GM12878 (cell line): ENCODE measurements around the gene SLFN14. TPM values are rescaled to one million over a fixed set of nuclear protein-coding genes. Genes with fewer than 3 reads are reported as not detected.

ENCODE experiments used
- ATAC-seq: fragments of 200-7000 bp; cut with Tn5 transposase; 3 replicates; pipeline ENCODE4 v1.9.1; 2020; ENCODE audit warnings: mild to moderate bottlenecking, moderate library complexity
- BruUV-seq: library from RNA; stranded (reverse); fragments of 400-500 nt; replicated peaks from 2 replicates; lab custom pipeline; 2021; lab: Mats Ljungman, UMichigan
- CTCF ChIA-PET: fragments of 300-600 bp; sonication (Branson Sonifier 250); formaldehyde crosslinking; extraction: SDS; loops from one replicate; lab custom pipeline; 2021; ENCODE audit warnings: inconsistent platforms; lab: Yijun Ruan, JAX
- POLR2A ChIA-PET: fragments of 350-600 bp; formaldehyde crosslinking; extraction: SDS; loops from one replicate; lab custom pipeline; 2021; ENCODE audit warnings: inconsistent platforms; lab: Charles Lee
- RAD21 ChIA-PET: fragments of 300-600 bp; sonication (Branson Sonifier 250); formaldehyde crosslinking; loops from one replicate; lab custom pipeline; 2023; ENCODE audit warnings: antibody characterized with exemption; ENCODE audit not compliant: unreplicated experiment; lab: Charles Lee
- SMC1A ChIA-PET: fragments of 300-600 bp; sonication (Branson Sonifier 250); formaldehyde crosslinking; loops from one replicate; lab custom pipeline; 2023; ENCODE audit not compliant: unreplicated experiment, uncharacterized antibody; lab: Charles Lee
- DNase-seq: peaks from one replicate; pipeline ENCODE4 v3.0.0-alpha.2; 2011; ENCODE audit warnings: low read depth, low spot score
- FAIRE-seq: peaks from 3 replicates; lab custom pipeline; 2011; peaks lifted over from hg19 to GRCh38; lab: Jason Lieb, UNC
- H2AFZ ChIP-seq: 2 replicates; pipeline ENCODE4 v1.6.0; 2011; ENCODE audit warnings: low read depth, low read length, control low read depth; ENCODE audit not compliant: control insufficient read depth
- H3K27ac ChIP-seq: 2 replicates; pipeline ENCODE4 v1.5.1; 2011; ENCODE audit warnings: control low read depth; ENCODE audit not compliant: control insufficient read depth, insufficient read depth
- H3K27me3 ChIP-seq, 2 experiments: replicated peaks in 1 of 2; 2 replicates each; pipeline versions ENCODE4 v1.6.0 to v1.6.1; 2011; ENCODE audit warnings: low read length in 1 of 2; ENCODE audit not compliant: control insufficient read depth in 2 of 2, insufficient read depth in 2 of 2
- H3K36me3 ChIP-seq, 2 experiments: 2 replicates each; pipeline ENCODE4 v1.5.1; 2011; ENCODE audit warnings: low read length in 1 of 2; ENCODE audit not compliant: control insufficient read depth in 2 of 2, insufficient read depth in 2 of 2
- H3K4me1 ChIP-seq: 2 replicates; pipeline ENCODE4 v1.6.1; 2011; ENCODE audit warnings: mild to moderate bottlenecking, low read length, moderate library complexity, mixed read lengths; ENCODE audit not compliant: control insufficient read depth, insufficient read depth
- H3K4me2 ChIP-seq: 2 replicates; pipeline ENCODE4 v1.6.0; 2011; ENCODE audit warnings: control low read depth; ENCODE audit not compliant: control insufficient read depth, insufficient read depth
- H3K4me3 ChIP-seq: fragments of 200-600 bp; sonication (generic); 2 replicates; pipeline ENCODE4 v1.5.1; 2016
- H3K79me2 ChIP-seq: 2 replicates; pipeline ENCODE4 v1.6.0; 2011; ENCODE audit warnings: low read length; ENCODE audit not compliant: control insufficient read depth, insufficient read depth
- H3K9ac ChIP-seq: 2 replicates; pipeline ENCODE4 v1.8.0; 2011; ENCODE audit warnings: low read length, control low read depth, mixed read lengths; ENCODE audit not compliant: control insufficient read depth, insufficient read depth
- H3K9me3 ChIP-seq: replicated peaks from 3 replicates; pipeline ENCODE4 v1.5.1; 2011; ENCODE audit warnings: mild to moderate bottlenecking, low read length; ENCODE audit not compliant: control insufficient read depth, insufficient read depth
- H4K20me1 ChIP-seq: 2 replicates; pipeline ENCODE4 v1.6.0; 2011; ENCODE audit not compliant: control insufficient read depth, insufficient read depth
- CBX3 ChIP-seq: fragments of 200-600 bp; sonication (generic); IDR thresholded peaks from 2 replicates; pipeline ENCODE4 v1.6.1; 2016; ENCODE audit warnings: low read depth, borderline replicate concordance
- CHD1 ChIP-seq: IDR thresholded peaks from 2 replicates; pipeline ENCODE4 v1.6.1; 2012; ENCODE audit warnings: low read depth, low read length, improper control_type of control experiment
- EGR1 ChIP-seq, 2 experiments: IDR thresholded peaks; 1 replicate in 1 of 2; 2 replicates in 1 of 2; pipeline ENCODE4 v1.6.1; 2011 to 2012; ENCODE audit warnings: low read depth in 2 of 2, low read length in 2 of 2, borderline replicate concordance in 1 of 2, mild to moderate bottlenecking in 1 of 2, moderate library complexity in 1 of 2
- HCFC1 ChIP-seq: fragments of 150-350 bp; IDR thresholded peaks from 2 replicates; pipeline ENCODE4 v1.6.1; 2014; ENCODE audit warnings: low read length
- RAD51 ChIP-seq: fragments of 450-650 bp; IDR thresholded peaks from 2 replicates; pipeline ENCODE4 v1.6.1; 2016; ENCODE audit warnings: moderate library complexity, mild to moderate bottlenecking, inconsistent platforms
- RFX5 ChIP-seq: IDR thresholded peaks from 2 replicates; pipeline ENCODE4 v1.6.1; 2011; ENCODE audit warnings: low read depth, low read length, improper control_type of control experiment
- SMARCA5 ChIP-seq: fragments of 450-650 bp; IDR thresholded peaks from 2 replicates; pipeline ENCODE4 v1.6.1; 2017; ENCODE audit warnings: mild to moderate bottlenecking
- SPI1 ChIP-seq: IDR thresholded peaks from 2 replicates; pipeline ENCODE4 v1.6.1; 2011; ENCODE audit warnings: low read depth, mild to moderate bottlenecking, low read length, moderate library complexity, borderline replicate concordance; ENCODE audit not compliant: insufficient read depth
- SREBF2 ChIP-seq: IDR thresholded peaks from 2 replicates; pipeline ENCODE4 v1.6.1; 2012; ENCODE audit warnings: mild to moderate bottlenecking, low read length
- SRF ChIP-seq, 2 experiments: IDR thresholded peaks; 2 replicates each; pipeline ENCODE4 v1.6.1; 2011; ENCODE audit warnings: low read depth in 2 of 2, low read length in 2 of 2, mild to moderate bottlenecking in 1 of 2, moderate library complexity in 1 of 2
- SUZ12 ChIP-seq: fragments of 200-600 bp; sonication (generic); IDR thresholded peaks from one replicate; pipeline ENCODE4 v1.6.1; 2018; ENCODE audit warnings: antibody characterized with exemption, mild to moderate bottlenecking; ENCODE audit not compliant: unreplicated experiment
- TCF12 ChIP-seq: IDR thresholded peaks from 2 replicates; pipeline ENCODE4 v1.6.1; 2011; ENCODE audit warnings: low read depth, mild to moderate bottlenecking, low read length
- WGBS: methylation state at CpG from one replicate; pipeline ENCODE4 v1.1.6; 2016; ENCODE audit warnings: low lambda C conversion rate; ENCODE audit not compliant: insufficient replicate concordance, insufficient coverage; ENCODE audit errors: missing lambda C conversion rate; 5-methylcytosine and 5-hydroxymethylcytosine counted together
- in situ Hi-C: fragments of 300-500 bp; cut with MboI; formaldehyde crosslinking; loops from 9 replicates; pipeline ENCODE4 v1.14.3; 2018; ENCODE audit warnings: mixed read lengths
- intact Hi-C: fragments of 100-400 bp; cut with micrococcal nuclease; formaldehyde crosslinking; loops from one replicate; pipeline ENCODE4 v1.14.2; 2022; ENCODE audit not compliant: unreplicated experiment
- polyA plus RNA-seq, 11 experiments: library from polyadenylated mRNA; depleted of rRNA in 4 of 11; unstranded in 6 of 11; stranded (reverse) in 5 of 11; fragments of >200 nt; fragmentation: Nextera tagmentation in 4 of 11; fragmentation: Illumina TruSeq in 1 of 11; extraction: Ambion mirVana in 4 of 11; extraction: Trizol in 1 of 11; gene quantifications; 1 replicate in 1 of 11; 2 replicates in 10 of 11; pipeline versions ENCODE4 v1.2.1 to v1.2.3, GENCODE V29; 2011 to 2016; ENCODE audit warnings: inconsistent platforms in 2 of 11, missing spikeins in 2 of 11, low read depth in 1 of 11
- total RNA-seq, 4 experiments: library from RNA; depleted of rRNA in 3 of 4; stranded (reverse); fragments of >200 nt in 3 of 4; fragmentation: Illumina TruSeq in 1 of 4; extraction: Trizol in 1 of 4; gene quantifications; 2 replicates each; pipeline versions ENCODE4 v1.2.1 to v1.2.3, GENCODE V29; 2013 to 2021
- TF ChIP-seq, protein P1 (sequence below): IDR thresholded peaks from 2 replicates; pipeline ENCODE4 v1.6.1; 2011; ENCODE audit warnings: mild to moderate bottlenecking, low read depth, low read length, moderate library complexity; ENCODE audit not compliant: insufficient replicate concordance
- TF ChIP-seq, protein P2 (sequence below): fragments of 450-650 bp; IDR thresholded peaks from 2 replicates; pipeline ENCODE4 v1.6.1; 2017; ENCODE audit warnings: mild to moderate bottlenecking, moderate library complexity
- TF ChIP-seq, protein P3 (sequence below): fragments of 450-650 bp; conservative IDR thresholded peaks from 2 replicates; pipeline ENCODE4 v1.6.1; 2017; ENCODE audit warnings: mild to moderate bottlenecking, moderate library complexity

The SLFN14 gene
- total and polyA plus RNA-seq, 10 of the 15 experiments (the other 5 are each of a cell fraction or from before 2014, with no cell fraction given): 0.06 to 0.11 (median 0.06) TPM; not detected in 7

DNA sequence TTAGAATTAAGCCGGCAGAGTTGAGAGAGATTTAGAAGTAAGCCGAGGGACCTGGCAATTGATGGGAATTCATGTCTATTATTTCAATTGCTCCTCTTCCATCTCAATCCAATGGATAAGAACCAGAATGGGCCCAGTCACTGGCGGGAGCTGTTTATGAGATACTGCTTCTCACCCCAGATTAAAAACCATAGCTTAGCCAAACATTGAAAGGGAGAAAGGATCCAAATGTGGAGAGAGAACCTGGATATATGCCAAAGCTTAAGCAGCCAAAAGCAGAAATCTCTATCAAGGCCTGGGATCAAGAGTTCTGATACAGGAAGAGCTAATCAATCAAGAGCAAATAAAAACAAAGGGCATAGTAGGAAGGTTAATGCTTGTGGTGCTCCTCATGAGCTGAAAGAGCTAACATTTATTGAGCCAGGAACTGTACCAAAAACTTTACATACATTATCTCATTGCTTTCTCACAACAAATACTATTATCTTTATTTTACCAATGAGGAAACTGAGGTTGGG is 26.0 kb downstream of the SLFN14 start:
- H2AFZ ChIP-seq: no peak overlapping the region
- ATAC-seq (no peak), DNase-seq (no peak), FAIRE-seq (no peak)
- intact Hi-C loops (loop anchor here (5.0 to 10.0 kb wide), 2 partner anchors 102 to 390 kb away; partner anchors contain the start of genes NLE1, SLFN12 and UNC45B), in situ Hi-C loops (loop anchor here (5.0 kb wide), 3 partner anchors 162 to 367 kb away; partner anchors contain the start of gene SLFN11)
- peaks cover 13% of the 10 kb centered on the region for H3K4me1 ChIP-seq
- H3K36me3 ChIP-seq: 0 out of 4 replicates have a peak, but pooled peaks cover 0 to 3% of the 10 kb centered on the region in 2 experiments
- H3K4me2 ChIP-seq: peak overlapping the region; percentile 81
- BruUV-seq: TSS peak; percentile 18
- H3K4me3 ChIP-seq: peak overlapping the region; percentile 81
- peak overlapping the region; percentile 36; the same call in 1 of the 2 replicates for H3K9ac ChIP-seq
- ChIA-PET POLR2A (interaction anchor here (0.9 to 1.5 kb wide), 9 partner anchors 12 to 222 kb away, joined by 3 to 7 read pairs (median 4); partner anchors contain the start of genes PEX12 and SLFN11), SMC1A (interaction anchor here (0.6 to 12.6 kb wide), 23 partner anchors 9 to 435 kb away, joined by 3 to 251 read pairs (median 4); partner anchors contain the start of genes PEX12, SLFN13 and SLFN5), CTCF (interaction anchor here (0.7 to 16.4 kb wide), 19 partner anchors 11 to 449 kb away, joined by 3 to 321 read pairs (median 4); partner anchors contain the start of gene SLFN13), RAD21 (interaction anchor here (0.6 to 8.2 kb wide), 17 partner anchors 9 to 1115 kb away, joined by 3 to 171 read pairs (median 5); partner anchors contain the start of genes PEX12, SLFN11, SLFN12 and SLFN13)
- H3K27ac ChIP-seq: no peak overlapping the region
- H3K27me3 ChIP-seq: no peaks in the 10 kb centered on the region
- WGBS: 44% methylated on average over 3 of the region's 3 CpGs
- H4K20me1 ChIP-seq: no peaks in the 10 kb centered on the region
- no peaks in the 10 kb centered on the region; the same call in 2 of the 3 replicates for H3K9me3 ChIP-seq
- H3K79me2 ChIP-seq: peaks cover 72% of the 10 kb centered on the region
- TF ChIP-seq SRF (IDR thresholded peaks at IDR 0.05; ENCODE audit: low read depth in 2 of 2, low read length in 2 of 2): no peak
- TF ChIP-seq SMARCA5: no peak
- no peak for TF ChIP-seq SPI1
- no peak for TF ChIP-seq EGR1 (IDR thresholded peaks at IDR 0.05; ENCODE audit: borderline replicate concordance in 1 of 2, low read depth in 2 of 2, low read length in 2 of 2)
- no peak for TF ChIP-seq RAD51
- TF ChIP-seq SREBF2: no peak
- no peak for TF ChIP-seq SUZ12
- no peak for TF ChIP-seq HCFC1
- no peak for TF ChIP-seq CHD1
- TF ChIP-seq, protein P1, sequence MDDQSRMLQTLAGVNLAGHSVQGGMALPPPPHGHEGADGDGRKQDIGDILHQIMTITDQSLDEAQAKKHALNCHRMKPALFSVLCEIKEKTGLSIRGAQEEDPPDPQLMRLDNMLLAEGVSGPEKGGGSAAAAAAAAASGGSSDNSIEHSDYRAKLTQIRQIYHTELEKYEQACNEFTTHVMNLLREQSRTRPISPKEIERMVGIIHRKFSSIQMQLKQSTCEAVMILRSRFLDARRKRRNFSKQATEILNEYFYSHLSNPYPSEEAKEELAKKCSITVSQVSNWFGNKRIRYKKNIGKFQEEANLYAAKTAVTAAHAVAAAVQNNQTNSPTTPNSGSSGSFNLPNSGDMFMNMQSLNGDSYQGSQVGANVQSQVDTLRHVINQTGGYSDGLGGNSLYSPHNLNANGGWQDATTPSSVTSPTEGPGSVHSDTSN: no peak
- TF ChIP-seq, protein P2, sequence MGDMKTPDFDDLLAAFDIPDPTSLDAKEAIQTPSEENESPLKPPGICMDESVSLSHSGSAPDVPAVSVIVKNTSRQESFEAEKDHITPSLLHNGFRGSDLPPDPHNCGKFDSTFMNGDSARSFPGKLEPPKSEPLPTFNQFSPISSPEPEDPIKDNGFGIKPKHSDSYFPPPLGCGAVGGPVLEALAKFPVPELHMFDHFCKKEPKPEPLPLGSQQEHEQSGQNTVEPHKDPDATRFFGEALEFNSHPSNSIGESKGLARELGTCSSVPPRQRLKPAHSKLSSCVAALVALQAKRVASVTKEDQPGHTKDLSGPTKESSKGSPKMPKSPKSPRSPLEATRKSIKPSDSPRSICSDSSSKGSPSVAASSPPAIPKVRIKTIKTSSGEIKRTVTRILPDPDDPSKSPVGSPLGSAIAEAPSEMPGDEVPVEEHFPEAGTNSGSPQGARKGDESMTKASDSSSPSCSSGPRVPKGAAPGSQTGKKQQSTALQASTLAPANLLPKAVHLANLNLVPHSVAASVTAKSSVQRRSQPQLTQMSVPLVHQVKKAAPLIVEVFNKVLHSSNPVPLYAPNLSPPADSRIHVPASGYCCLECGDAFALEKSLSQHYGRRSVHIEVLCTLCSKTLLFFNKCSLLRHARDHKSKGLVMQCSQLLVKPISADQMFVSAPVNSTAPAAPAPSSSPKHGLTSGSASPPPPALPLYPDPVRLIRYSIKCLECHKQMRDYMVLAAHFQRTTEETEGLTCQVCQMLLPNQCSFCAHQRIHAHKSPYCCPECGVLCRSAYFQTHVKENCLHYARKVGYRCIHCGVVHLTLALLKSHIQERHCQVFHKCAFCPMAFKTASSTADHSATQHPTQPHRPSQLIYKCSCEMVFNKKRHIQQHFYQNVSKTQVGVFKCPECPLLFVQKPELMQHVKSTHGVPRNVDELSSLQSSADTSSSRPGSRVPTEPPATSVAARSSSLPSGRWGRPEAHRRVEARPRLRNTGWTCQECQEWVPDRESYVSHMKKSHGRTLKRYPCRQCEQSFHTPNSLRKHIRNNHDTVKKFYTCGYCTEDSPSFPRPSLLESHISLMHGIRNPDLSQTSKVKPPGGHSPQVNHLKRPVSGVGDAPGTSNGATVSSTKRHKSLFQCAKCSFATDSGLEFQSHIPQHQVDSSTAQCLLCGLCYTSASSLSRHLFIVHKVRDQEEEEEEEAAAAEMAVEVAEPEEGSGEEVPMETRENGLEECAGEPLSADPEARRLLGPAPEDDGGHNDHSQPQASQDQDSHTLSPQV: no peak
- TF ChIP-seq TCF12: no peak
- TF ChIP-seq RFX5: no peak
- TF ChIP-seq, protein P3, sequence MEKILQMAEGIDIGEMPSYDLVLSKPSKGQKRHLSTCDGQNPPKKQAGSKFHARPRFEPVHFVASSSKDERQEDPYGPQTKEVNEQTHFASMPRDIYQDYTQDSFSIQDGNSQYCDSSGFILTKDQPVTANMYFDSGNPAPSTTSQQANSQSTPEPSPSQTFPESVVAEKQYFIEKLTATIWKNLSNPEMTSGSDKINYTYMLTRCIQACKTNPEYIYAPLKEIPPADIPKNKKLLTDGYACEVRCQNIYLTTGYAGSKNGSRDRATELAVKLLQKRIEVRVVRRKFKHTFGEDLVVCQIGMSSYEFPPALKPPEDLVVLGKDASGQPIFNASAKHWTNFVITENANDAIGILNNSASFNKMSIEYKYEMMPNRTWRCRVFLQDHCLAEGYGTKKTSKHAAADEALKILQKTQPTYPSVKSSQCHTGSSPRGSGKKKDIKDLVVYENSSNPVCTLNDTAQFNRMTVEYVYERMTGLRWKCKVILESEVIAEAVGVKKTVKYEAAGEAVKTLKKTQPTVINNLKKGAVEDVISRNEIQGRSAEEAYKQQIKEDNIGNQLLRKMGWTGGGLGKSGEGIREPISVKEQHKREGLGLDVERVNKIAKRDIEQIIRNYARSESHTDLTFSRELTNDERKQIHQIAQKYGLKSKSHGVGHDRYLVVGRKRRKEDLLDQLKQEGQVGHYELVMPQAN: no peak
- TF ChIP-seq CBX3: no peak
